ENCODE measurements around the gene ACR.

ACR gene

GRCh38 chr22:50708996-50709395 is 29.0 kb upstream of the ACR start:
- Histone ChIP-seq H3K4me1 (ENCODE audit: control insufficient read depth in 2 of 2, insufficient read depth in 1 of 2, low read depth in 1 of 2, low read length in 2 of 2) (peaks cover 12 to 20% of the 10 kb centered on the region in 2 donors), H3K14ac (ENCODE audit: low read length) (no peak overlapping the region), H3K9ac (ENCODE audit: low read depth, low read length, poor library complexity) (no peak overlapping the region), H4K91ac (ENCODE audit: low read depth, low read length, poor library complexity) (no peak overlapping the region), H3K4me2 (ENCODE audit: insufficient read depth, low read length, poor library complexity, severe bottlenecking) (no peak overlapping the region), H2AFZ (ENCODE audit: low read length) (no peak overlapping the region), H3K18ac (ENCODE audit: low read length) (no peak overlapping the region), H3K23ac (ENCODE audit: low read depth, low read length, poor library complexity) (no peak overlapping the region), H3K27me3 (ENCODE audit: control insufficient read depth in 3 of 3, insufficient read depth in 3 of 3, low read depth in 1 of 3, low read length in 3 of 3) (no peaks in the 10 kb centered on the region), H3K27ac (replicated peaks; ENCODE audit: low read length) (no peak overlapping the region), H3K9me3 (replicated peaks in 1 of 2; ENCODE audit: control insufficient read depth in 2 of 2, insufficient read depth in 1 of 2, low read depth in 1 of 2, low read length in 2 of 2) (peaks cover 0 to 3% of the 10 kb centered on the region in 2 donors), H3K36me3 (replicated peaks in 1 of 2; ENCODE audit: control insufficient read depth in 2 of 2, insufficient read depth in 2 of 2, low read length in 2 of 2) (peaks cover 16 to 71% of the 10 kb centered on the region in 2 donors), H2BK12ac (ENCODE audit: low read length) (no peak overlapping the region), H3K4me3 (ENCODE audit: low read length in 2 of 2) (no peak overlapping the region), H2BK120ac (ENCODE audit: low read depth, low read length) (no peak overlapping the region), H4K8ac (ENCODE audit: low read depth, low read length) (no peak overlapping the region), H2BK15ac (ENCODE audit: low read length) (no peak overlapping the region), H2AK5ac (ENCODE audit: low read depth, low read length) (no peak overlapping the region), H2BK5ac (ENCODE audit: low read length) (no peak overlapping the region), H3K4ac (ENCODE audit: low read length) (no peak overlapping the region), H3K79me1 (ENCODE audit: low read depth, low read length) (peaks cover 7% of the 10 kb centered on the region)
- WGBS, 2 donors (ENCODE audit: extremely low coverage in 2 of 2, insufficient read length in 2 of 2, insufficient replicate concordance in 1 of 2) = no CpG with 5 or more reads among the region's 6 CpGs
- DNase-seq (ENCODE audit: low spot score) = no peak

- H2BK5ac ChIP-seq (ENCODE audit: low read length) = no peak overlapping the region
- no CpG with 5 or more reads among the region's 6 CpGs for WGBS, 2 donors (ENCODE audit: extremely low coverage in 2 of 2, insufficient read length in 2 of 2, insufficient replicate concordance in 1 of 2)
- H4K8ac ChIP-seq (ENCODE audit: low read depth, low read length) = no peak overlapping the region
- H3K23ac ChIP-seq (ENCODE audit: low read depth, low read length, poor library complexity) = no peak overlapping the region
- H3K4me3 ChIP-seq (ENCODE audit: low read length in 2 of 2) = no peak overlapping the region
- H3K9me3 ChIP-seq (replicated peaks in 1 of 2; ENCODE audit: control insufficient read depth in 2 of 2, insufficient read depth in 1 of 2, low read depth in 1 of 2, low read length in 2 of 2) = peaks cover 0 to 3% of the 10 kb centered on the region in 2 donors
- H2AFZ ChIP-seq (ENCODE audit: low read length) = no peak overlapping the region
- peaks cover 7% of the 10 kb centered on the region for H3K79me1 ChIP-seq (ENCODE audit: low read depth, low read length)
- peaks cover 6 to 14% of the 10 kb centered on the region in 2 donors for H3K4me1 ChIP-seq (ENCODE audit: control insufficient read depth in 2 of 2, insufficient read depth in 1 of 2, low read depth in 1 of 2, low read length in 2 of 2)
- no peak overlapping the region for H2BK15ac ChIP-seq (ENCODE audit: low read length)
- H3K4me2 ChIP-seq (ENCODE audit: insufficient read depth, low read length, poor library complexity, severe bottlenecking) = no peak overlapping the region
- H2BK120ac ChIP-seq (ENCODE audit: low read depth, low read length) = no peak overlapping the region
- no peak overlapping the region for H3K9ac ChIP-seq (ENCODE audit: low read depth, low read length, poor library complexity)
- no peak overlapping the region for H2BK12ac ChIP-seq (ENCODE audit: low read length)
- DNase-seq (ENCODE audit: low spot score) = no peak
- no peak overlapping the region for H3K18ac ChIP-seq (ENCODE audit: low read length)
- H3K4ac ChIP-seq (ENCODE audit: low read length) = no peak overlapping the region
- H3K27ac ChIP-seq (replicated peaks; ENCODE audit: low read length) = no peak overlapping the region
- no peak overlapping the region for H2AK5ac ChIP-seq (ENCODE audit: low read depth, low read length)
- no peaks in the 10 kb centered on the region for H3K27me3 ChIP-seq (ENCODE audit: control insufficient read depth in 3 of 3, insufficient read depth in 3 of 3, low read depth in 1 of 3, low read length in 3 of 3)
- H3K14ac ChIP-seq (ENCODE audit: low read length) = no peak overlapping the region
- peaks cover 18 to 73% of the 10 kb centered on the region in 2 donors for H3K36me3 ChIP-seq (replicated peaks in 1 of 2; ENCODE audit: control insufficient read depth in 2 of 2, insufficient read depth in 2 of 2, low read length in 2 of 2)
- no peak overlapping the region for H4K91ac ChIP-seq (ENCODE audit: low read depth, low read length, poor library complexity)
Observed at GRCh38 chr22:50710221-50710620, 27.8 kb upstream of the ACR start.

- no peak overlapping the region for H2BK120ac ChIP-seq (ENCODE audit: low read depth, low read length)
- peaks cover 2 to 11% of the 10 kb centered on the region in 2 donors for H3K4me1 ChIP-seq (ENCODE audit: control insufficient read depth in 2 of 2, insufficient read depth in 1 of 2, low read depth in 1 of 2, low read length in 2 of 2)
- no CpG with 5 or more reads among the region's 38 CpGs for WGBS, 2 donors (ENCODE audit: extremely low coverage in 2 of 2, insufficient read length in 2 of 2, insufficient replicate concordance in 1 of 2)
- H3K9me3 ChIP-seq (replicated peaks in 1 of 2; ENCODE audit: control insufficient read depth in 2 of 2, insufficient read depth in 1 of 2, low read depth in 1 of 2, low read length in 2 of 2) = peaks cover 0 to 3% of the 10 kb centered on the region in 2 donors
- H3K18ac ChIP-seq (ENCODE audit: low read length) = peak overlapping the region; percentile 5
- H3K27me3 ChIP-seq (ENCODE audit: control insufficient read depth in 3 of 3, insufficient read depth in 3 of 3, low read depth in 1 of 3, low read length in 3 of 3) = no peaks in the 10 kb centered on the region
- H2BK15ac ChIP-seq (ENCODE audit: low read length) = no peak overlapping the region
- no peak overlapping the region for H2AK5ac ChIP-seq (ENCODE audit: low read depth, low read length)
- H4K91ac ChIP-seq (ENCODE audit: low read depth, low read length, poor library complexity) = peak overlapping the region; percentile 99
- peak overlapping the region; percentile 23 for H4K8ac ChIP-seq (ENCODE audit: low read depth, low read length)
- no peak overlapping the region for H3K27ac ChIP-seq (replicated peaks; ENCODE audit: low read length)
- no peak for DNase-seq (ENCODE audit: low spot score)
- peak overlapping the region; percentile 86 for H3K23ac ChIP-seq (ENCODE audit: low read depth, low read length, poor library complexity)
- no peak overlapping the region for H3K4me2 ChIP-seq (ENCODE audit: insufficient read depth, low read length, poor library complexity, severe bottlenecking)
- H2AFZ ChIP-seq (ENCODE audit: low read length) = no peak overlapping the region
- H3K79me1 ChIP-seq (ENCODE audit: low read depth, low read length) = peaks cover 7% of the 10 kb centered on the region
- no peak overlapping the region for H3K4ac ChIP-seq (ENCODE audit: low read length)
- peak overlapping the region in 1 of 2 donors; percentile 68 for H3K4me3 ChIP-seq (ENCODE audit: low read length in 2 of 2)
- H3K9ac ChIP-seq (ENCODE audit: low read depth, low read length, poor library complexity) = peak overlapping the region; percentile 50
- peak overlapping the region; percentile 82 for H3K14ac ChIP-seq (ENCODE audit: low read length)
- no peak overlapping the region for H2BK5ac ChIP-seq (ENCODE audit: low read length)
- H3K36me3 ChIP-seq (replicated peaks in 1 of 2; ENCODE audit: control insufficient read depth in 2 of 2, insufficient read depth in 2 of 2, low read length in 2 of 2) = peaks cover 20 to 76% of the 10 kb centered on the region in 2 donors
- H2BK12ac ChIP-seq (ENCODE audit: low read length) = peak overlapping the region; percentile 24
Observed at GRCh38 chr22:50710886-50711285, 27.1 kb upstream of the ACR start.

GRCh38 chr22:50711446-50712340 is 26.3 kb upstream of the ACR start:
- peak overlapping the region; percentile 82 for H3K14ac ChIP-seq (ENCODE audit: low read length)
- DNase-seq (ENCODE audit: low spot score) = no peak
- WGBS, 2 donors (ENCODE audit: extremely low coverage in 2 of 2, insufficient read length in 2 of 2, insufficient replicate concordance in 1 of 2) = no CpG with 5 or more reads among the region's 16 CpGs

More at GRCh38 chr22:50711446-50712340, 26.3 kb upstream of the ACR start:
- Histone ChIP-seq H3K9ac (ENCODE audit: low read depth, low read length, poor library complexity) (peak overlapping the region; percentile 50), H3K79me1 (ENCODE audit: low read depth, low read length) (peaks cover under 1% of the 10 kb centered on the region), H3K4ac (ENCODE audit: low read length) (no peak overlapping the region), H3K23ac (ENCODE audit: low read depth, low read length, poor library complexity) (no peak overlapping the region), H3K9me3 (replicated peaks in 1 of 2; ENCODE audit: control insufficient read depth in 2 of 2, insufficient read depth in 1 of 2, low read depth in 1 of 2, low read length in 2 of 2) (peaks cover 0 to 3% of the 10 kb centered on the region in 2 donors), H2BK15ac (ENCODE audit: low read length) (no peak overlapping the region), H4K91ac (ENCODE audit: low read depth, low read length, poor library complexity) (no peak overlapping the region), H2AK5ac (ENCODE audit: low read depth, low read length) (no peak overlapping the region), H3K36me3 (replicated peaks in 1 of 2; ENCODE audit: control insufficient read depth in 2 of 2, insufficient read depth in 2 of 2, low read length in 2 of 2) (peaks cover 19 to 72% of the 10 kb centered on the region in 2 donors), H2BK5ac (ENCODE audit: low read length) (no peak overlapping the region), H3K27me3 (ENCODE audit: control insufficient read depth in 3 of 3, insufficient read depth in 3 of 3, low read depth in 1 of 3, low read length in 3 of 3) (no peaks in the 10 kb centered on the region), H3K4me1 (ENCODE audit: control insufficient read depth in 2 of 2, insufficient read depth in 1 of 2, low read depth in 1 of 2, low read length in 2 of 2) (peaks cover 0 to 6% of the 10 kb centered on the region in 2 donors), H3K4me2 (ENCODE audit: insufficient read depth, low read length, poor library complexity, severe bottlenecking) (no peak overlapping the region), H4K8ac (ENCODE audit: low read depth, low read length) (no peak overlapping the region), H2BK12ac (ENCODE audit: low read length) (no peak overlapping the region), H2BK120ac (ENCODE audit: low read depth, low read length) (no peak overlapping the region), H3K18ac (ENCODE audit: low read length) (peak overlapping the region; percentile 40), H3K27ac (replicated peaks; ENCODE audit: low read length) (no peak overlapping the region), H2AFZ (ENCODE audit: low read length) (no peak overlapping the region), H3K4me3 (ENCODE audit: low read length in 2 of 2) (no peak overlapping the region)
